DMS 273 treated with DMSO at 0.1 percent for 48 hours (cell line): ENCODE results near the gene ELK3.
A peak's percentile ranks its signal among the peaks of the same experiment; 100 is the strongest.

ENCODE experiments used
- DNase-seq: peaks from one replicate; lab custom pipeline; 2025; lab: John Stamatoyannopoulos, UW

Gene ELK3

DNA sequence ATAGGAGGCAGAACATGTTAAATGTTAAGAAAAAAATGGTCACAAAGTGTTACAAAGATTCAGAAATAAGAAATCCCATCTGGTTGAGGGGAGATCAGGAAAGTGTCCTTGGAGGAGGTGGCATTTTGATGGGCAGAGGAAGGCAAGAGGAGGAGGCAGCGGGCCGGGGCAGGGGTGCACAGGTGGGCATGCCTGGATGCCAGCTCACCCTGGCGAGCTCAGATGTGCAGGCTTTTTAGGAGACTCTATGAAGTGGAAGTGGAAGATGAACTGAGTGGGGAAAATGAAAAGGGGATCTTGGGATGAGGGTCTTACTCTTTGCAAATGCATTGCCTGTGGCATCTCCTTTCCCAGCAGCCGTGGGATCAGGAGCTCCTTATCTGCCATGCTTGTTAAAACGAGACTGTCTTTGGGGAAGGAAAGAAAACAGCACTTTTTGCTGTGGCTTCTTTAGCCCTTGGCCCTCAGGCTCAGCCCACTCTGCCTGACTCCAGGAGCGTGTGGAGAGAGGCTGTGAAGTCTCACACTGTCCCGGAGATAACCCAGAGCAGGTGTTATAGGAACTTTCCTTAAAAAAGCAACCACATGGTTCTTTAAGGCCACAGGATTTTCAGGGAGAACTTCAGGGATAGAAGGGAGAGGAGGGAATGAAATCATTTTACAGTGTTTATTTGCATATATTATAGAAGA lies 62.6 kb downstream of the ELK3 start:
- DNase-seq: no peak

DNA sequence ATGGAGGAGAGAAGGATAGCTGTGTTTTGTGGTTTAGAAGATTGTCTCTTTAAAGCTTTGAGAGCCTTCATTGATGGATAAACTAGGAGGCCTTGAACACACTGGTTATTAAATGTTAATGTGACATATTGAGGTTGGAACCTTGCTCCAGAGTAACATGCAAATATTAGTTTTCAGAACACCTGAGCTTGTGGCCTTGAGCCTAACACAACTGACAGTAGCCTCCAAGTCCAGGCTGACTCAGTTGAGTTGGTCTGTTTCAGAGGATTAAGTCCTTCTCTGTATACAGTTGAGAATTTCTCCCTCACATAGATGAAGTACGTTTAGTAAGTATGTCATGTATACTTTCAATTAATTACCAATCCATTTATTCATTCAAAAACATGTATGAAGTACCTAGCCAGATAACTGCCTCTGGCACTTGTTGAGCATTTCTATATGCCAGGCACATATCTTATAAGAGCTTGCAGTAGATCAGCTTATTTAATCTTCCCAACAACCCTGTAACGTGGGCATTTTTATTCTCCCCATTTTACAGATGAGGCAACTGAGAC lies 63.5 kb downstream of the ELK3 start:
- no peak for DNase-seq

DNA sequence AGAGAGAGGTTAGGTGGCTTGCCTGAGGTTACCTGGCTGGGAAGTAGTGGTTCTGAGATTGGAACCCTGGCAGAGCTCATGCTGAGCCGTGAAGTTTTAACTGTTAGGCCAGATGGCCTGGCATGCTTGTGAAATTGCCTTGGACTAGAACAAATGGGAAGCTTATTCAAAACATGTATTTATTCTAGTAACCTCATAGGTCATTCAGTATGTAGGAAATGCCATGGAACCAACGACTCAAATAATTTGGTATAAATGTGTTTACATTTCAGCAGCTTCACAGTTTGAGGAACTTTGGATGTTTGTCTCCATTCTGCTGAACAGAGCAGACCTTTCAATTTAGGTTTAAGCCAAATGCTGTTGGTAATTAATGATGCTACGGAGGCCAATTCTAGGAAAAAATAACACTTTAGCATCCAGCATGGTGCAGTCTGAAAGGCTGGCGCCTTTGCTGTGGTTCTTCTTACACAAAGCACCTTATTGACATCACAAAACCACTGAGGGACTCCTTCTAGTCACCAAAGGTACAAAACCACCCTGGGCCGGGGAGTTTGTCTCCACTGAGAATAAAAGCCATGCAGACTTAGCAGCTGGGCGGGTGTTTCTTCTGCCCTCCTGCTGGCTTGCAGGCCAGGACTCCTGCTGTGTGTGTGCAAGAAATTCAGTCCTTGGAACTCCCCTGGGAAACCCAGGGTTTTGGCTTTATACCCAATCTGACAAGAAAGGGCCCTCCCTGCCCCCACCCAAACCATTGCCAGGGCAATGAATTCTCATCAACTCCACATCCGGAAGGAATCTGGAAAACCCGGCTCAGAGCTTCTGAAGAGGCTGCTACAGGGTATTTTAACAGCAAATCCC lies 64.2 kb downstream of the ELK3 start:
- peak; percentile 73 for DNase-seq

GRCh38 chr12:96260231-96260630 lies 66.1 kb downstream of the ELK3 start:
- DNase-seq: no peak

DNA sequence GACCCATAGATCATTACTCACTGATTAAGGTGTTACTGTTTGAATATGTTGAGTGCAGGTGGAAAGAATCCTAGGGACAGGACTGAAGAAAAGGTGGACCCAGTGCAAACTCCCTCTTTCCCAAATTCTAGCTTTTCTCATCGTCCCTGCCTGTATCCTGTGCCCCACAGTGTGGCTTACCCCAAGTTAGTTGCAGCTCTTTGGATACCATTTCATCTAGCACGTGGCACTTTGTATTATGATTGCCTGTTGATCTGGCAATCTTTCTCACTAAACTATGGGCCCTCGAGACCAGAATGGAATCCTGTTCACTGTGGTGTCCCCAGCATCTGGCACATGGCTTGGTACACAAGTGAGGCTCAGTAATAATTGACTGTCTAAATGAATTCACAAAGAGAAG lies 66.5 kb downstream of the ELK3 start:
- DNase-seq: no peak

DNA sequence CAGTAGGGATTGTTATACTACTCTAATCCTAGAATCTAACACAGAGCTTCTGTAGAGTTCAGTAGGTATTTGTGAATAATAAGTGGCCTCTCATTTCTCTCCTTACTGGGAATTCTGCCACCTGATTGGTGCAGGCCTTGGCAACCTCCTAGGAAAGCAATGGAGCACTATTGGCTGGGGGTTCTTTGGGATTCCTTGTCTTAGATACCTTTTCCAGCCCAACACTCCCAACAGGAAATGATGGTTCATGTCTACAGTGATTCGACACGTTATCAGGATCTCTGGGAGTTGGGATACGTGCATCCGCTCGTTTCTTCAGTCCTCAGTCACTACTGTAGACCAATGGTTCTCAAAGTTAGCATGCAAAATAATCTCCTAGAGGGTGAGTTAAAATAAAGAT lies 67.4 kb downstream of the ELK3 start:
- DNase-seq: no peak

- no peak for DNase-seq
Measured at GRCh38 chr12:96263449-96263902, 69.3 kb downstream of the ELK3 start.

DNA sequence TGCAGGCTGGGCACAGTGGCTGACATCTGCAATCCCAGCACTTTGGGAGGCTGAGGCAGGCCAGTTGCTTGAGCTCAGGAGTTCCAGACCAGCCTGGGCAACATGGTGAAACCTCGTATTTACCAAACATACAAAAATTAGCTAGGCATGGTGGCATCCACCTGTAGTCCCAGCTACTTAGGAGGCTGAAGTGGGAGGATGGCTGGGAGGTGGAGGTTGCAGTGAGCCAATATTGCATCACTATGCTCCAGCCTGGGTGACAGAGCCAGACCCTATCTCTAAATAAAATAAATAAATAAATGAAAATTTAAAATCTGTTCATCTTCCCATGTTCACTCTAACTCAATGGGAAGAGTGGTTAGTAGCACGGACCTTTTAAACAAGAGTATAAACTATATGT lies 71.2 kb downstream of the ELK3 start:
- no peak for DNase-seq

GRCh38 chr12:96265836-96266235 lies 71.7 kb downstream of the ELK3 start:
- DNase-seq: no peak

GRCh38 chr12:96266238-96266637 lies 72.1 kb downstream of the ELK3 start:
- no peak for DNase-seq

GRCh38 chr12:96271469-96272199 lies 77.5 kb downstream of the ELK3 start:
- DNase-seq: no peak

- no peak for DNase-seq
Measured at GRCh38 chr12:96274331-96274730, 80.2 kb downstream of the ELK3 start.

GRCh38 chr12:96285158-96285557 lies 91.0 kb downstream of the ELK3 start:
- DNase-seq: no peak

- DNase-seq: no peak
Measured at GRCh38 chr12:96289067-96289466, 94.9 kb downstream of the ELK3 start.

DNA sequence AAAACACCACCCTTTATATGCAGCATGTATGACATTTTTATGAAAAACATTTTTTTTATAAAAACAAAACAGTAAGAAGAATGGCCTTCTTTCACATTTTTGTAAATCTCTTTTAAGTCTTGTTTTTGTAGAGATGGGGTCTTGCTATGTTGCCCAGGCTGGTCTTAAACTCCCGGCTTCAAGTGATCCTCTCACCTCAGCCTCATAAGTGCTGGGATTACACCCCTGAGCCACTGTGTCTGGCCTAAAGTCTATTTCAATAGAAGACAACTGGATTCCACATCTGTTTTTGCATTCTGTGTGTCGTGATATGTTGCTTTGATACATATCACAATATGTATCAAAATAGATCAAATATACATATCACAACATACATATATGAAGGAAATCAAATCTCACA lies 98.9 kb downstream of the ELK3 start:
- no peak for DNase-seq

- no peak for DNase-seq
Measured at GRCh38 chr12:96294831-96295230, 100.7 kb downstream of the ELK3 start.

DNA sequence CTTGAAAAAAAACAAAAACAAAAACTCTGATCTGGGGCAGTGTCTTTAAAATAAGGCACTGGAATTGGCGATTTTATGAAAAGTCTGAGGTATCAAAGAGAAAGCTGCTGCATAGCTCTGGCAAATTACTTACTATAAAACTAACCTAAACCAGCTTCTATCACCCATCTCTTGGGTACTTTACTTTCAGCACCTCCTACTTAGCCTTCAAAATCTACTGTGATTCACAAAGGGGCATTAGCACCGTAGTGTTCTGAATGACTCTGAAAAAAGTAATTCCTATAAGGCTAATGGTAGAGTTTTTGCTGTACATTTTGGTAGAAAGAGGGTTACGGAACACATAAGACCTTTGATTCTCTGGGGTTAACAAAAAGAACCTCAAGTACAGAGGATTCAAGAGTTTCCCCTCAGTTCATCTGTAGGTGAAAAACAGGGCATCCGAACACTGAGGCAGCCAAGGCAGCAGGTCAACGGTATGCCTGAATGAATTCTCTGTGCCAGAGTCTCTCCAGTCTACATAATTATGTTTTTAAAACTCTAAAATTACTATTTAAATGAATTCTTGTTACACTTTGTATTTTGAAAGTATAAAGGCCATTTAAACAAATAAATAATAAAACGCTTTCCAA lies 101.5 kb downstream of the ELK3 start:
- DNase-seq: no peak

DNA sequence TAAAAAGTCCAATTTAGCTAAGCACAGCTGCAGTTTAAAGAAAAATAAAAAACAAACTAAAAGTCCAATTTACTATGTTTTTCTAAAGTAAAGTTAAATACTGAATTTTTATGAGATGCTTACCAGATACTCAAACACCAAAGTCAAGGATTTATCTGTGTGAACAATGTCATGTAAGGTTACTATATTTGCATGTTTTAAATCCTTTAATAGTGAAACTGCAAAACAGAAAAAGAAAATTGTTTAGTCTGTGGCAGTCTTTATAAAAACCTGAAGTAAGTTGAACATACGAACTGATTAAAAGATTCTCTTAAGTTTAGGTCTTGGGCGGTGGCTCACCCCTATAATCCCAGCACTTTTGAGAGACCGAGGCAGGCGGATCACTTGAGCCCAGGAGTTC lies 103.3 kb downstream of the ELK3 start:
- DNase-seq: no peak

- no peak for DNase-seq
Measured at GRCh38 chr12:96300064-96300463, 105.9 kb downstream of the ELK3 start.

- DNase-seq: no peak
Measured at GRCh38 chr12:96301732-96302131, 107.6 kb downstream of the ELK3 start.

- no peak for DNase-seq
Measured at GRCh38 chr12:96302687-96303310, 108.6 kb downstream of the ELK3 start.

DNA sequence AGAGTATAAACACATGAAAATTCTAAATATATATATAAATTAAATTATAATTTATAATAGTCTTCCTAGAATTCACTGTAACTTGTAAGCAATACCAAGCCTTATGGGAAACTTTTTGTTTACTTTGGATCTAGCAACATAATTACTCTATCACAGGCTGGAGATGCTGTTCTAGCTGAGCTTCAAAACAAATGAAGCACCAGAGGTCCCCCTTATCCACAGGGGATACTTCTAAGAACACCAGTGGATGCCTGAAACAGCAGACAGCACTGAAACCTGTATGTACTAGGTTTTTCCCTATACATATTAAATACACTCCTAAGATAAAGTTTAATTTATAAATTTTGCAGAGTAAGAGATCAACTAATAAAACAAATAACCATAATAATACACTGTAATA lies 109.5 kb downstream of the ELK3 start:
- no peak for DNase-seq
